HEK293T (cell line): Measurements from ENCODE around the gene AIF1.

Experiments used
- CTCF ChIA-PET: fragments of 350-600 bp; formaldehyde crosslinking; extraction: SDS; loops from one replicate; lab custom pipeline; 2021; ENCODE audit warnings: antibody characterized with exemption, inconsistent platforms; lab: Yijun Ruan, JAX
- POLR2A ChIA-PET: fragments of 350-600 bp; formaldehyde crosslinking; extraction: SDS; loops from one replicate; lab custom pipeline; 2020; ENCODE audit warnings: antibody characterized with exemption, inconsistent platforms; lab: Yijun Ruan, JAX
- DNase-seq: peaks from one replicate; pipeline ENCODE4 v3.0.0; 2012; ENCODE audit warnings: mixed read lengths; ENCODE audit errors: extremely low spot score
- ARNT ChIP-seq: fragments of 450-650 bp; IDR thresholded peaks from 2 replicates; pipeline ENCODE4 v1.6.1; 2017; ENCODE audit warnings: mild to moderate bottlenecking
- BHLHE40 ChIP-seq: fragments of 450-650 bp; IDR thresholded peaks from 2 replicates; pipeline ENCODE4 v1.6.1; 2016; ENCODE audit warnings: mild to moderate bottlenecking, moderate library complexity, borderline replicate concordance
- CTBP1 ChIP-seq: fragments of 450-650 bp; IDR thresholded peaks from 2 replicates; pipeline ENCODE4 v1.6.1; 2016; ENCODE audit warnings: borderline replicate concordance
- ELF4 ChIP-seq: fragments of 450-650 bp; IDR thresholded peaks from 2 replicates; pipeline ENCODE4 v1.6.1; 2017; ENCODE audit warnings: antibody characterized with exemption
- FOXA1 ChIP-seq: fragments of 450-650 bp; IDR thresholded peaks from 2 replicates; pipeline ENCODE4 v1.6.1; 2016; ENCODE audit warnings: mild to moderate bottlenecking
- FOXK2 ChIP-seq: fragments of 450-650 bp; IDR thresholded peaks from 2 replicates; pipeline ENCODE4 v1.6.1; 2016; ENCODE audit warnings: mild to moderate bottlenecking
- FOXM1 ChIP-seq: fragments of 450-650 bp; IDR thresholded peaks from 2 replicates; pipeline ENCODE4 v1.6.1; 2017; ENCODE audit warnings: mild to moderate bottlenecking, borderline replicate concordance
- HDGF ChIP-seq: fragments of 450-650 bp; IDR thresholded peaks from 2 replicates; pipeline ENCODE4 v1.6.1; 2017; ENCODE audit warnings: antibody characterized with exemption, borderline replicate concordance
- L3MBTL2 ChIP-seq: fragments of 450-650 bp; conservative IDR thresholded peaks from 2 replicates; pipeline ENCODE4 v1.6.1; 2016; ENCODE audit warnings: mild to moderate bottlenecking
- LEF1 ChIP-seq: fragments of 450-650 bp; IDR thresholded peaks from 2 replicates; pipeline ENCODE4 v1.6.1; 2017; ENCODE audit warnings: mild to moderate bottlenecking, borderline replicate concordance
- NFRKB ChIP-seq: fragments of 450-650 bp; IDR thresholded peaks from 2 replicates; pipeline ENCODE4 v1.6.1; 2016; ENCODE audit warnings: mild to moderate bottlenecking, moderate library complexity
- SP1 ChIP-seq: fragments of 450-650 bp; IDR thresholded peaks from 2 replicates; pipeline ENCODE4 v1.6.1; 2017
- SUZ12 ChIP-seq: fragments of 450-650 bp; IDR thresholded peaks from 2 replicates; pipeline ENCODE4 v1.6.1; 2016; ENCODE audit warnings: mild to moderate bottlenecking
- TARDBP ChIP-seq: fragments of 450-650 bp; IDR thresholded peaks from 2 replicates; pipeline ENCODE4 v1.6.1; 2016
- ZNF384 ChIP-seq: fragments of 450-650 bp; IDR thresholded peaks from 2 replicates; pipeline ENCODE4 v1.6.1; 2016
- TF ChIP-seq, protein P1 (sequence below): fragments of 450-650 bp; IDR thresholded peaks from 2 replicates; pipeline ENCODE4 v1.6.1; 2016

Gene AIF1

DNA sequence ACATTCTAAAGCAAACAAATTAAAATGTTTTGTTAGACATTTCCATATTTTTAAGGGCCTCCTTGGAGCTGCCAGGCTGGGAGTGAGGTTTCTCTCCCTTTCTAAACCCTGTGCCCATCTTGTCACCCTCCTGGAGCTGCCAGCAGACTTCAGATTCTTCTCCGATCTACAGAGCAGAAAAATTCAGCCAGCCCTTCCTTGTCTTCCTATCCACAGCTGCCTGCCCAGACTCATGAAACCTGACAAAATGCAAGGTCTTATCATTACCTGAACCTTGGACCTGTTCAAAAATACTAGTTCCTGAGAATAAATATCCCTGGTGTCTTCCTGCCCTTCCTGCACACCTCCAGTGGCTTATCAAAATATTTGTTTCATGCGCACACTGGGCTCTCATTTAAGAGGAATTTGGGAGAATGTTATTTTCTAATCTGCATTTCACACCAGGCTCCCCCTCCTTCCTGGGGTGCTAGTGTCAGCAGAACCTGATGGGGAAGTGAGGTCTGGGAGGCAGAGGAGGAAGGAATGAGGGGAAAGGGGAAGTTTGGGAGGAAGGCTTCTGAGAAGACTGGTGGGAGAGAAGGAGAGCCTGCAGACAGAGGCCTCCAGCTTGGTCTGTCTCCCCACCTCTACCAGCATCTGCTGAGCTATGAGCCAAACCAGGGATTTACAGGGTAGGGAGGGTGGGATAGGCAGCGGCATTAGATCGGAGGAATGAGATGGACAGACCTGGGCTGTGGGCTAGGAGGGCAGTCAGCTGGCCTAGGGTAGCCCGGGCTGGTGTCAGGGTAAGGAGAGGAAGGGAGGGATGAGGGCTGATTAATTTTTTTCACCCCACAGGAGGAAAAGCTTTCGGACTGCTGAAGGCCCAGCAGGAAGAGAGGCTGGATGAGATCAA is at the start of gene AIF1:
AIF1 (plus strand) TSS at position 551 of the 895 bp plus-strand sequence; CDS start at position 647, 96 bp downstream.
- DNase-seq = no peak
- ChIA-PET POLR2A (interaction anchor here (1.0 to 2.0 kb wide), 2 partner anchors 38 to 50 kb away, joined by 3 to 6 read pairs; partner anchors contain the start of genes BAG6 and GPANK1), CTCF (no interaction called here)
- TF ChIP-seq ELF4 = no peak
- no peak for TF ChIP-seq SUZ12
- TF ChIP-seq FOXA1 = no peak
- TF ChIP-seq, protein P1, sequence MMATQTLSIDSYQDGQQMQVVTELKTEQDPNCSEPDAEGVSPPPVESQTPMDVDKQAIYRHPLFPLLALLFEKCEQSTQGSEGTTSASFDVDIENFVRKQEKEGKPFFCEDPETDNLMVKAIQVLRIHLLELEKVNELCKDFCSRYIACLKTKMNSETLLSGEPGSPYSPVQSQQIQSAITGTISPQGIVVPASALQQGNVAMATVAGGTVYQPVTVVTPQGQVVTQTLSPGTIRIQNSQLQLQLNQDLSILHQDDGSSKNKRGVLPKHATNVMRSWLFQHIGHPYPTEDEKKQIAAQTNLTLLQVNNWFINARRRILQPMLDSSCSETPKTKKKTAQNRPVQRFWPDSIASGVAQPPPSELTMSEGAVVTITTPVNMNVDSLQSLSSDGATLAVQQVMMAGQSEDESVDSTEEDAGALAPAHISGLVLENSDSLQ = no peak
- no peak for TF ChIP-seq ZNF384
- no peak for TF ChIP-seq ARNT

DNA sequence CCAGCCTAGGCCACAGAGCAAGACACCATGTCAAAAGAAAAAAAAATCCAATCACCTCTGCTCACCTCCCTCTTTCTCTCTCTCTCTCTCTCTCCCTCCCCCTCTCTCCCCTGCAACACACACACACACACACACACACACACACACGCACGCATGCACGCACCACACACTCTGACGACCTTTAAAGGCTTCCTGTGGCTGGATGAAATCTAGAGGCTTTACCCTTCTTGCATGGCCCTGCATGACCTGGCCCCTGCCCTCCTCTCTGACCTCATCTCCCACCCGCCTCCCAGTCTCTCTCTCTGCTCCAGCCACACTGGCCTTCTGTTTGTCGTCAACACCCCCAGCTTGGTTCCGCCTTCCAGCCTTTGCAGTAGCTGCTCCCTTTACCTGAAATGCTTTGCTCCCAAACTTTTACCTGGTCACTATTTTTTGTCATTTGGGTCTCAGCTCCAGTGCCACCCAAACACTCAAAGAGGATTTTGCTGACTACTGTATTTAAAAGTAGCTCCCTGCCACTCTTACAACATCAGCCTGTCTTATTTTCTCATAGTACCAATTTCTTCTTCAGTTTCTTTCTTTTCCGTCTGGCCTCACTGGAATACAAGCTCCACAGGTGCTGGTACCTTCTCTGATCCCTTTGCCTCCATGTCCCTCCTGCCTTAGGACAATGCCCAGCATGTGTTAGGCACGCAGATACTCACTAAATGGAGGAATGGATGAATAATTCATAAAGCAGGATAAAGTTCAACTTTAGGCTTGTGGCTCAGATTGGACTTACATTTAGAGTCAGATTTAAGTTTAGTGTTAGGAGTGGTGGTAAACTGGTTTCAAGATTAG is 47.3 kb upstream of the AIF1 start:
- DNase-seq = no peak
- POLR2A ChIA-PET = interaction anchor here (1.2 kb wide), 1 partner anchor 13 kb away, joined by 3 read pairs; no protein-coding TSS in a partner anchor
- TF ChIP-seq ELF4 (no peak), SP1 (no peak), FOXA1 (no peak), CTBP1 (no peak), BHLHE40 (no peak), LEF1 (no peak), FOXK2 (no peak), FOXM1 (no peak), L3MBTL2 (no peak), SUZ12 (no peak), ARNT (no peak), HDGF (no peak)
- TF ChIP-seq, protein P1 = no peak
- CTCF ChIA-PET = interaction anchor here (0.7 kb wide), 1 partner anchor 18 kb away, joined by 3 read pairs; no protein-coding TSS in a partner anchor

DNA sequence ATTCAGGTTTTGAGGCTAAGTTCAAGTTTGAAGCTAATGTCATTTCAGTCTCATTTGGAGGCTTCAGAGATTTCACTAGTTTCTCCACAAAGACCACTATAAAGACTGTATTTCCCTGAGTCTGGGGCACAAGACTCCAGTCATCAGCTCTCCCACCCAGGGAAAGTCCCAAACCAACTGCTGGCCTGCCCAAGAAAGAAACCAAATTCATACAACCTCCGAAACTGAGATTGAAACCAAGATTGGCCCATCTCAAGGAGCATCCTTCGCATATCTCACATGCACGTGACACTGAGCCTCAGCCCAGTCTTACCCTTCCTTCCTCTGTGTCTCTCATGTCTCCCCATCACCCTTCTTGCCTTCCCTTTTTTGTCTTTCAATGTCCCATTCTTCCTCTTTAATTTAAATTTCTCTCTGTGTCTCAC is 46.5 kb upstream of the AIF1 start:
- DNase-seq = no peak
- TF ChIP-seq, protein P1 = no peak
- TF ChIP-seq HDGF = no peak
- TF ChIP-seq ZNF384 = no peak
- TF ChIP-seq SP1 = no peak
- TF ChIP-seq FOXK2 = no peak
- no peak for TF ChIP-seq NFRKB
- no peak for TF ChIP-seq CTBP1
- TF ChIP-seq TARDBP = no peak
- TF ChIP-seq BHLHE40 = no peak
- no peak for TF ChIP-seq SUZ12
- TF ChIP-seq ELF4 = no peak
- no peak for TF ChIP-seq FOXA1
- TF ChIP-seq L3MBTL2 = no peak
- no peak for TF ChIP-seq LEF1
- TF ChIP-seq ARNT = no peak
- no peak for TF ChIP-seq FOXM1
- ChIA-PET CTCF (no interaction called here), POLR2A (interaction anchor here (1.2 kb wide), 1 partner anchor 12 kb away, joined by 3 read pairs; no protein-coding TSS in a partner anchor)

DNA sequence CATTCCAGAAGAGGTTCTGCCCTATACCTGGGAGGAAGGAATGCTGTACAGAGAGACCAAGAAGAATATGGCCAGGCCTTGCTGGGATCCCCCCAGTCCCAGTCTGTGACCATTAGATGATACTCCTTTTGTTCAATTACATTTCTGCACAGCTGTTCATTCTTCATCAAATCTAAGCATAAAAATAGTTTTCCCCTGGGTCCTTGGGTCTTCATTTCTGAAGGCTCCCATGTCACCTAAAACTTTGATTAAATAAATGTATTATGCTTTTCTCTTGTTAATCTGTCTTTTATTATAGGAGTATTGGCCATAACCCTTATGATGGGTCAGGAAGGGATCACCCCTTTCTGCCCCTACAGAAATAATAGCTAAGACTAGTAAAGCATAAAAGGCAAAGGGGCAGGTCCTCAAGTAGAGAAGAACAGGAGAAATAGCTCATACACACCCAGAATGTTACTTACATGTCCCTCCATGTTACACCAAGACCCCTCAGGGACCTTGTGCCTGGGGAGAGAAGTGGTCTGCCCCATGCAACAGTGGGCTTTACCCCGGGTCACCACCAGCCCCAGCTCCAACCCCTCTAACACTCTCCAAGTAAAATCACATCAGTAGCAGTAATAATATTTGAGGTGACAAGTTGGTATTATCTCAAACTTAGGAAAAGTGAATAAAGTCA is 45.0 kb upstream of the AIF1 start:
- ChIA-PET CTCF (interaction anchor here (2.3 kb wide), 1 partner anchor 11 kb away, joined by 9 read pairs; no protein-coding TSS in a partner anchor), POLR2A (interaction anchor here (1.2 kb wide), 1 partner anchor 11 kb away, joined by 3 read pairs; no protein-coding TSS in a partner anchor)
- no peak for DNase-seq
- TF ChIP-seq FOXK2 = no peak

DNA sequence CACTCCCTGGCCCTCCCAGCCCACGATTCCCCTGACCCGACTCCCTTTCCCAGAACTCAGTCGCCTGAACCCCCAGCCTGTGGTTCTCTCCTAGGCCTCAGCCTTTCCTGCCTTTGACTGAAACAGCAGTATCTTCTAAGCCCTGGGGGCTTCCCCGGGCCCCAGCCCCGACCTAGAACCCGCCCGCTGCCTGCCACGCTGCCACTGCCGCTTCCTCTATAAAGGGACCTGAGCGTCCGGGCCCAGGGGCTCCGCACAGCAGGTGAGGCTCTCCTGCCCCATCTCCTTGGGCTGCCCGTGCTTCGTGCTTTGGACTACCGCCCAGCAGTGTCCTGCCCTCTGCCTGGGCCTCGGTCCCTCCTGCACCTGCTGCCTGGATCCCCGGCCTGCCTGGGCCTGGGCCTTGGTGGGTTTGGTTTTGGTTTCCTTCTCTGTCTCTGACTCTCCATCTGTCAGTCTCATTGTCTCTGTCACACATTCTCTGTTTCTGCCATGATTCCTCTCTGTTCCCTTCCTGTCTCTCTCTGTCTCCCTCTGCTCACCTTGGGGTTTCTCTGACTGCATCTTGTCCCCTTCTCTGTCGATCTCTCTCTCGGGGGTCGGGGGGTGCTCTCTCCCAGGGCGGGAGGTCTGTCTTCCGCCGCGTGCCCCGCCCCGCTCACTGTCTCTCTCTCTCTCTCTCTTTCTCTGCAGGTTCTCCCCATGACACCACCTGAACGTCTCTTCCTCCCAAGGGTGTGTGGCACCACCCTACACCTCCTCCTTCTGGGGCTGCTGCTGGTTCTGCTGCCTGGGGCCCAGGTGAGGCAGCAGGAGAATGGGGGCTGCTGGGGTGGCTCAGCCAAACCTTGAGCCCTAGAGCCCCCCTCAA is 42.8 kb upstream of the AIF1 start, which contains the start of gene LTA:
LTA (plus strand) TSS at position 249 of the 871 bp plus-strand sequence; CDS start at position 703, 454 bp downstream.
- POLR2A ChIA-PET = no interaction called here
- CTCF ChIA-PET = interaction anchor here (2.3 kb wide), 1 partner anchor 9 kb away, joined by 9 read pairs; no protein-coding TSS in a partner anchor
- no peak for DNase-seq
- TF ChIP-seq TARDBP = no peak
- TF ChIP-seq L3MBTL2 = no peak
- no peak for TF ChIP-seq ELF4
- TF ChIP-seq BHLHE40 = no peak
- TF ChIP-seq SUZ12 = no peak
- no peak for TF ChIP-seq HDGF
- TF ChIP-seq ARNT = no peak
- TF ChIP-seq, protein P1 = no peak
- TF ChIP-seq ZNF384 = no peak
- TF ChIP-seq CTBP1 = no peak
- TF ChIP-seq LEF1 = no peak
- no peak for TF ChIP-seq FOXM1
